Measurements from ENCODE around the gene ZNF629.

ZNF629 gene

GRCh38 chr16:30767767-30768465 lies 19.1 kb downstream of the ZNF629 start:
- DNase-seq (ENCODE audit: low read depth): no peak

DNA sequence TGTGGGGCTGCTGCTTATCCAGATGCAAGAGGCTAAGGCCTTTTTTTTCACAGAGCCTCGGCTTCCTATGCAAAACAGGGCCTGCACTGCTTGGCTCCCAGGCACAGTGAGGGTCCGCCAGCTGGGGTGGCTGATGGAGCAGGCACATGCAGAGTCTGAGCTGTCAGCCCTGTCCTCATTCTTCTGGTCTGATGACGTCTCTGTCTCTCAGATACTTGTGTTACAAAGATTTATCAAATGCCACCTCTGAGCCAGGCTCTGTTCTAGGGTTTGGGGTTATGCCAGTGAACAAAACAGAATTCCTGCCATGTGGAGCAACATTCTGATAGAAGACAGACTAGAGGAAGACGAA lies 20.1 kb downstream of the ZNF629 start:
- DNase-seq (ENCODE audit: low read depth): no peak

DNA sequence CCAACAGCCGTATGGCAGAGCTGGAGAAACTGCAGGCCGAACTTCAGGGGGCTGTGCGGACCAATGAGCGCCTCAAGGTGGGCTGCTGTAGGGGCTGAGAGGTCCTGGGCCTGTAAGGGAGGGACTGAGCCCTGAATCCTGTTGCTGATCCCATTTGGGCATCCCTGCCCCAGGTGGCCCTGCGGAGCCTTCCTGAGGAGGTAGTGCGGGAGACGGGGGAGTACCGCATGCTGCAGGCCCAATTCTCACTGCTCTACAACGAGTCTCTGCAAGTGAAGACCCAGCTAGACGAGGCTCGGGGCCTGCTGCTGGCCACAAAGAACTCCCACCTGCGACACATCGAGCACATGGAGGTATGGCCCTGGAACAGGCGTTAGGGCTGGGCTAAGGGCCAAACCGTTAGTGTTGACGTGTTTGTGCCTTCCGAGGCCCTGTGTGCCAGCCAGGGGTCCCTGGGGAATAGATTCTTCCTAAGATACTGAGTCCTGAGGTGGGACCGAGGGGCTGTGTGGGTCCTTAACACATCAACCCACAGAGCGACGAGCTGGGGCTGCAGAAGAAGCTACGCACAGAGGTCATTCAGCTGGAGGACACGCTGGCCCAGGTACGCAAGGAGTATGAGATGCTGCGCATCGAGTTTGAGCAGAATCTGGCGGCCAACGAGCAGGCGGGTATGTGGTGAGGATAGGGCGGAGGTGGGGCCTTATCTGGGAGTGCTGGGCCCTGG lies 20.6 kb downstream of the ZNF629 start:
- no peak for DNase-seq (ENCODE audit: low read depth)

DNA sequence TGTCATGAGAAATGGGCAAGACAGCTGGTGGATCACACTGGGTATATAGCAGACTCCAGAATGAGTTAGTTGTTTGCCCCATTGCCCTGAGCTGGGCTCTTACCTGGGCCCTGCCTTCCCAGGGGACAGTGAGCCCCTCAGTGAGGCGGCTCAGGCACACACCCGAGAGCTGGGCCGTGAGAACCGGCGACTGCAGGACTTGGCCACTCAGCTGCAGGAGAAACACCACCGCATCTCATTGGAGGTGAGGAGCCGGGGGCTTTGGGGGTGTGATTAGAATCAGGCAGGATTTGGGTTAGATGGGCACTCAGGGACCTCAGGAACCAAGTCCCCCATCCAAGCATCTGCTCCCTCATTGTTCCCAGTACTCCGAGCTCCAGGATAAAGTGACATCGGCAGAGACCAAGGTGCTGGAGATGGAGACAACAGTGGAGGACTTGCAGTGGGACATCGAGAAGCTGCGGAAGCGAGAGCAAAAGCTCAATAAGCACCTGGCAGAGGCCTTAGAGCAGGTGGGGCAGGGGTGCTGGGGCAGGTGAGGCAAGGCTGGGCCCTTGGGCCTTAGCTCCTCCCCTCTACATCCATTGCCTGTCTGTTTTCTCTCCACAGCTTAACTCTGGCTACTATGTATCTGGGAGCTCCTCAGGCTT lies 22.1 kb downstream of the ZNF629 start:
- no peak for DNase-seq (ENCODE audit: low read depth)

- no peak for DNase-seq (ENCODE audit: low read depth)
Observed at GRCh38 chr16:30764086-30764485, 22.9 kb downstream of the ZNF629 start.

DNA sequence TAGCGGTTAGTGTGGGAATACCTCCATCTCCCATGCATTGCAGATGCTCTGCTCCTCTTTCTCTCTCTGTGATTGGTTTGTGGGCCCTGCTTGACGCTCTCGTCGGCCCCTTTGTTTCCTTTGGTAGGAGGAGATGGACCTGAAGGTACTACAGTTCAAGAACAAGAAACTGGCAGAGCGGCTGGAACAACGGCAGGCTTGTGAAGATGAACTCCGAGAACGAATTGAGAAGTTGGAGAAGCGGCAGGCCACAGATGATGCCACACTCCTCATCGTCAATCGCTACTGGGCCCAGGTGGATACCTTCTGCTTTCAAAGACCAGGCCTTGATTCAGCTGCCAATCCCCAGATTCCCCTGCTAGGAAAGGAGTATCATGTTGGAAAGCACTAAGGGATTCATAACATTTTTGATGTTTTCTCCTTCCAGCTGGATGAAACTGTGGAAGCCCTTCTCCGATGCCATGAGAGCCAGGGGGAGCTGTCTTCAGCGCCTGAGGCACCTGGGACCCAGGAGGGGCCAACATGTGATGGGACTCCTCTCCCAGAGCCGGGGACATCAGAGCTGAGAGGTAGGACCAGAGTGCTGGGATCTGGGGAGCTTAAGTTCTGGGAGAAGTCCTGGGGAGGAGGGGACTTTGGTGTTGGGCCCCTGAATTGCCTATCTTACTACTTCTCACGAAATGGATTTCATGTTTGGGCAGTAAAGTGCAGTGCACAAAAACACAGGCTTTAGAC lies 23.8 kb downstream of the ZNF629 start:
- DNase-seq (ENCODE audit: low read depth): no peak

- peak; percentile 88 for DNase-seq (ENCODE audit: low read depth)
Observed at GRCh38 chr16:30761928-30762902, 24.8 kb downstream of the ZNF629 start, which contains the start of the genes CFAP119 and RNF40. Gene CFAP119 (minus strand): TSS chr16:30762062. CDS start chr16:30761748, 314 bp downstream. Gene RNF40 (plus strand): TSS chr16:30762322. CDS start chr16:30762546, 224 bp downstream.

- DNase-seq (ENCODE audit: low read depth): no peak
Observed at GRCh38 chr16:30761427-30761927, 25.5 kb downstream of the ZNF629 start.

DNA sequence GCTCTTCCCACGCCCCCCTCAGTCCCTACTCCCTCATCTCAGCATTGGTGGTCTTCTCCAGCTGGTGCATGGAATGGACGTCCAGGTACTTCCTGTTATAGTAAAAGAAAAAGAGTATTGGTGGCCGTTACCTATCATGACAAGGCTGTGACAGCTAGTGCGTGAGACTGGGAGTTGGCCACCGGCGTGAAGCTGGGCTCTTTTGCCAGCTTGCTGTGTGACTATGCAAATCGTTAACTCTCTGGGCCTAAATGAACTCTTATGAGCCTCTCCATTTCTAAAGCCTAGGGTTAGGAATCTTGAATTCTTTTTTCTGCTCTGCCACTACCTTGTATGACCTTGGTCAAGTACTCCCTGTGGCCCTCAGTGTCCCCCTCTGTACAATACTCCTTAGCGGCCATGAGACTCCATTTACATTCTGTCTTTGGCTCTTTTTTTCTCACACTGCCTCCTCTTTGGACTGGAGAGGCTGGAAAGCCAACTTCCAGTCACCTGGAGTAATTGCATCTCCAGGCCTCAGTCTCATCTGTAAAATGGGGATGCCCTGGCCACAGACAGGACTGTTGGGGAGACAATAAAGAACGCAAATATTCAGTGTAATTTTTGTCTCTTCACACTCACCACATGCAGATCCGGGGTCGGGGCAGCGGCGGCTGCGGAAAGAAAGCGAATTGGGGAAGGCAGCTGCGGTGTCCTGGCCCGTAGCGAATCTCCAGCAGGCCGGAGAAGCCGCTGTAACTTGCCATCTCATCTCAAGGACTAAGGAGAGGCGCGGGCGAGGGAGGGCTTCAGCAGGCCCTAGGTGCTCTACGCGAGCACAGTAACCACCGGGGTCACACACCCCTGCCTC lies 26.2 kb downstream of the ZNF629 start:
- DNase-seq (ENCODE audit: low read depth): no peak

DNA sequence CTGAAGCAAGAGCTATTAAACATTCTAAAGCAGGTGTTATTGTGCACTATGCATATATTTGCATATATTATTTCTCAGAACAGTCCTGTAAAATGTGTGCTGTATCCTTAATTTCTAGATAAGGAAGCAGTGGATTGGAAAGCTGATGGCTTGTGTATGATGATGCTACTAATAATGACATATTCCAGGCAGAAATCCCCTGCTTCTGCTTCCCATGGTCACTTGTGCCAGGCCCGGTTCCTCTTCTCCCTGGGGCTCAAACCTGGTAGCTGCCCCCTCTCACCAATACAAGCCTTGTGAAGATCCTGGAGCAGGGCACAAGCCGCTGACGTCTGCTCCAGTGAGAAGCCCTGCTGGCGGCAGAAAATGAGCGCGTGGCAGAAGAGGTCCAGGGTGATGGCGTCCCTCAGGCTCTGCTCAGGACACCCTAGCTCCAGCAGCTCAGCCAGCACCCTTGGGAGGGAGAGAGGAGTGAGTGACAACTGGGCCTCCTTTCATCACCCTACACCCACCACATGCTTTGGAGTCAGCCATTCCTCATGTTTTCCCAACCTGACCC lies 26.9 kb downstream of the ZNF629 start:
- no peak for DNase-seq (ENCODE audit: low read depth)

- DNase-seq (ENCODE audit: low read depth): no peak
Observed at GRCh38 chr16:30758988-30759491, 28.0 kb downstream of the ZNF629 start.

DNA sequence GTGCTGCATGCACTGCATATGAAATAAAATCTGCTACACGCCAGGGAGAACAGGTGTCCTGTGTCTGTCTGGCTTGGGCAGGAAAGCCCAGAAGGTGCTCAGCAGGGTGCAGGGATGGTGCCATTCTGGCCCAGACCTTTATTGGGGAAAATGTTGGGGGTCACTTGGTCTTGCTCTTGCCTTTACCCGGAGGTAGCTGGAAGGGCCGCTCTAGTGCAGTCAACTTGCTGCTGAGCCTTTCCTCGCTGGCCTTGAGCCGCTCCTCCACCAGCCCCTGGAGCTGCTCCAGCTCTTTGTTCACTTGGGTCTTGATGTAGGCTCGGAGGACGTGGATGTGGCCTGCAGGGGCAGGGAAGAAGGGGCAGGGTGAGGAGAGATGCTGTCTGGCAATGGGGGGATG lies 29.7 kb downstream of the ZNF629 start:
- DNase-seq (ENCODE audit: low read depth): no peak

GRCh38 chr16:30756781-30757100 lies 30.3 kb downstream of the ZNF629 start:
- no peak for DNase-seq (ENCODE audit: low read depth)

GRCh38 chr16:30755955-30756780 lies 30.8 kb downstream of the ZNF629 start:
- no peak for DNase-seq (ENCODE audit: low read depth)

- no peak for DNase-seq (ENCODE audit: low read depth)
Observed at GRCh38 chr16:30753596-30753995, 33.4 kb downstream of the ZNF629 start.

GRCh38 chr16:30750876-30751465 lies 36.0 kb downstream of the ZNF629 start:
- no peak for DNase-seq (ENCODE audit: low read depth)

DNA sequence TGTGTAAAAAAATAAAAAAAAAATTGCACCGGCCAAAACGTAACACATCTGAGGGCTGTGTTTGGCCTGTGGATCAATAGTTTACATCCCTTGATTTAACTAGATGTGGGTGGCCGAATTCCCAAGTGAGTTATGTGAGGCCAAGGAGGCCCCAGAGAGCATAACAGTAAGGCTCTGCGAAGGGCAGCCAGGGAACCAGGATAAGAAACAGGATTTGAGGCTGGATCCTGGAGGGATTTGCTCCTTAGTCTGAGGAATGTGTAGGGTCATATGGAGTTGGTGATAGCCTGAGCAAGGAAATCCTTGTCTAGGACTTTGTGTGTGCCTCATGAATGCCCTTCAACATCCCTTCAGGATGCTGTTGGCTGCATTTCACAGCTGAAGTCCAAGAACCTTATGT lies 36.8 kb downstream of the ZNF629 start:
- no peak for DNase-seq (ENCODE audit: low read depth)
